Cardiac muscle cell (in vitro differentiated cells and primary cell): ENCODE measurements around the gene MMS19. TPM values are rescaled to one million over a fixed set of nuclear protein-coding genes. Genes with fewer than 3 reads are reported as not detected.

ENCODE experiments used
- DNase-seq, 2 donors: peaks; one replicate each; pipeline versions ENCODE4 v3.0.0 to v3.0.0-alpha.2; 2010 to 2017; ENCODE audit warnings: low read depth in 1 of 2, low spot score in 1 of 2
- H3K27ac ChIP-seq: fragments of 200-600 bp; sonication (generic); 2 replicates; pipeline ENCODE4 v1.5.1; 2016
- H3K27me3 ChIP-seq: fragments of 200-600 bp; sonication (generic); 2 replicates; pipeline ENCODE4 v1.6.0; 2016; ENCODE audit warnings: control low read depth
- H3K36me3 ChIP-seq: fragments of 200-600 bp; sonication (generic); 2 replicates; pipeline ENCODE4 v1.5.1; 2016; ENCODE audit warnings: control low read depth
- H3K4me1 ChIP-seq: fragments of 200-600 bp; sonication (generic); 2 replicates; pipeline ENCODE4 v1.8.1; 2017; ENCODE audit warnings: low read depth, mild to moderate bottlenecking, mixed run types
- H3K4me3 ChIP-seq: fragments of 200-600 bp; sonication (generic); 2 replicates; pipeline ENCODE4 v1.5.1; 2016; ENCODE audit warnings: mild to moderate bottlenecking
- H3K9me3 ChIP-seq: fragments of 200-600 bp; sonication (generic); 2 replicates; pipeline ENCODE4 v1.5.1; 2017; ENCODE audit warnings: low read depth, mild to moderate bottlenecking, control low read depth
- CTCF ChIP-seq: IDR thresholded peaks from 2 replicates; pipeline ENCODE4 v1.5.1; 2012; ENCODE audit warnings: low read depth, mild to moderate bottlenecking, low read length
- polyA plus RNA-seq: library from polyadenylated mRNA; unstranded; fragments of >200 nt; fragmentation: Nextera tagmentation; extraction: Ambion mirVana; gene quantifications from 2 replicates; pipeline ENCODE4 v1.2.1, GENCODE V29; 2016
- total RNA-seq: library from RNA; depleted of rRNA; stranded (reverse); fragments of >200 nt; gene quantifications from 2 replicates; pipeline ENCODE4 v1.2.3, GENCODE V29; 2016

MMS19 gene
- total and polyA plus RNA-seq, 2 experiments from 2014 or later, result 72.5 to 94.0 TPM

GRCh38 chr10:97511711-97512440, 13.7 kb upstream of the MMS19 start:
- Histone ChIP-seq H3K4me3 (no peak overlapping the region), H3K36me3 (no peaks in the 10 kb centered on the region), H3K27ac (no peak overlapping the region), H3K9me3 (no peaks in the 10 kb centered on the region), H3K4me1 (no peaks in the 10 kb centered on the region), H3K27me3 (no peaks in the 10 kb centered on the region)
- no peak for DNase-seq
- TF ChIP-seq CTCF, result no peak

GRCh38 chr10:97510686-97511085, 12.5 kb upstream of the MMS19 start:
- Histone ChIP-seq H3K27ac (no peak overlapping the region), H3K4me3 (no peak overlapping the region), H3K27me3 (no peaks in the 10 kb centered on the region), H3K9me3 (no peaks in the 10 kb centered on the region), H3K36me3 (no peaks in the 10 kb centered on the region), H3K4me1 (no peaks in the 10 kb centered on the region)
- no peak for TF ChIP-seq CTCF
- no peak for DNase-seq

GRCh38 chr10:97509120-97509680, 11.0 kb upstream of the MMS19 start:
- Histone ChIP-seq H3K36me3 (no peaks in the 10 kb centered on the region), H3K27ac (no peak overlapping the region), H3K27me3 (no peaks in the 10 kb centered on the region), H3K4me3 (no peak overlapping the region), H3K9me3 (no peaks in the 10 kb centered on the region), H3K4me1 (no peaks in the 10 kb centered on the region)
- no peak for TF ChIP-seq CTCF
- DNase-seq, result no peak

- no peak overlapping the region for H3K27ac ChIP-seq
- no peaks in the 10 kb centered on the region for H3K36me3 ChIP-seq
- peak in 1 of 2 donors; percentile 67 for DNase-seq
- H3K27me3 ChIP-seq, result no peaks in the 10 kb centered on the region
- H3K4me1 ChIP-seq, result no peaks in the 10 kb centered on the region
- no peak for TF ChIP-seq CTCF
- H3K9me3 ChIP-seq, result no peaks in the 10 kb centered on the region
- no peak overlapping the region for H3K4me3 ChIP-seq
Observed at GRCh38 chr10:97508342-97508741, 10.1 kb upstream of the MMS19 start.

GRCh38 chr10:97506199-97506991, 8.2 kb upstream of the MMS19 start:
- TF ChIP-seq CTCF, result no peak

More at GRCh38 chr10:97506199-97506991, 8.2 kb upstream of the MMS19 start:
- Histone ChIP-seq H3K4me1 (no peaks in the 10 kb centered on the region), H3K36me3 (no peaks in the 10 kb centered on the region), H3K4me3 (no peak overlapping the region), H3K27me3 (peaks cover under 1% of the 10 kb centered on the region), H3K27ac (no peak overlapping the region), H3K9me3 (no peaks in the 10 kb centered on the region)
- DNase-seq, result no peak
